Activated CD8-positive, alpha-beta memory T cell treated with anti-CD3 and anti-CD28 coated beads, Interleukin-2, amount 10 ng/mL, durations not matched to agents 7 days and 5 days (primary cell): ENCODE measurements around the gene NFIB. TPM values are rescaled to one million over a fixed set of nuclear protein-coding genes. Genes with fewer than 3 reads are reported as not detected.

Source experiments
- ATAC-seq: fragments of 150-1000 bp; cut with Tn5 transposase; one replicate; pipeline ENCODE4 v1.10.0; 2021; ENCODE audit warnings: moderate library complexity
- CTCF ChIA-PET: fragments of 350-600 bp; sonication (Branson Sonifier 250); formaldehyde crosslinking; loops from one replicate; lab custom pipeline; 2021; ENCODE audit warnings: antibody characterized with exemption; lab: Charles Lee
- DNase-seq: peaks from one replicate; pipeline ENCODE4 v3.0.0-alpha.2; 2020
- H3K27ac Mint-ChIP-seq: one replicate; pipeline ENCODE4 v1.8.0; 2021; ENCODE audit warnings: mild to moderate bottlenecking, mixed read lengths
- H3K27me3 Mint-ChIP-seq: one replicate; pipeline ENCODE4 v1.8.0; 2021; ENCODE audit warnings: mixed read lengths
- H3K36me3 Mint-ChIP-seq: one replicate; pipeline ENCODE4 v1.8.0; 2021; ENCODE audit warnings: mild to moderate bottlenecking, mixed read lengths
- H3K4me1 Mint-ChIP-seq: one replicate; pipeline ENCODE4 v1.8.0; 2021; ENCODE audit warnings: mixed read lengths
- H3K4me3 Mint-ChIP-seq: one replicate; pipeline ENCODE4 v1.8.0; 2021; ENCODE audit warnings: mild to moderate bottlenecking, moderate library complexity, mixed read lengths
- H3K9me3 Mint-ChIP-seq: one replicate; pipeline ENCODE4 v1.8.0; 2022; ENCODE audit warnings: low read depth, mixed read lengths
- total RNA-seq, 2 experiments: library from RNA; stranded (reverse); gene quantifications; one replicate each; pipeline ENCODE4 v1.2.3, GENCODE V29; 2021

NFIB gene
- total RNA-seq, 2 experiments from 2014 or later, result not detected

- ATAC-seq, result no peak
Observed at GRCh38 chr9:14261616-14262015, 52.3 kb downstream of the NFIB start.

GRCh38 chr9:14260101-14260500 is 53.8 kb downstream of the NFIB start:
- no peaks in the 10 kb centered on the region for H3K9me3 Mint-ChIP-seq
- H3K4me1 Mint-ChIP-seq, result no peaks in the 10 kb centered on the region
- H3K27me3 Mint-ChIP-seq, result peaks cover 2% of the 10 kb centered on the region
- DNase-seq (no peak), ATAC-seq (no peak)
- no peak overlapping the region for H3K4me3 Mint-ChIP-seq
- no peak overlapping the region for H3K27ac Mint-ChIP-seq
- no peaks in the 10 kb centered on the region for H3K36me3 Mint-ChIP-seq
- CTCF ChIA-PET, result no interaction called here

More at GRCh38 chr9:14261616-14262015, 52.3 kb downstream of the NFIB start:
- Mint-ChIP-seq H3K27ac (no peak overlapping the region), H3K9me3 (no peaks in the 10 kb centered on the region), H3K4me1 (no peaks in the 10 kb centered on the region), H3K4me3 (no peak overlapping the region), H3K27me3 (no peaks in the 10 kb centered on the region), H3K36me3 (no peaks in the 10 kb centered on the region)
- CTCF ChIA-PET, result no interaction called here
- no peak for DNase-seq

GRCh38 chr9:14258660-14259239 is 55.2 kb downstream of the NFIB start:
- Mint-ChIP-seq H3K4me3 (no peak overlapping the region), H3K27me3 (peaks cover 4% of the 10 kb centered on the region), H3K36me3 (no peaks in the 10 kb centered on the region), H3K27ac (no peak overlapping the region), H3K9me3 (no peaks in the 10 kb centered on the region), H3K4me1 (no peaks in the 10 kb centered on the region)
- ATAC-seq (no peak), DNase-seq (no peak)
- CTCF ChIA-PET, result no interaction called here

GRCh38 chr9:14258156-14258555 is 55.8 kb downstream of the NFIB start:
- Mint-ChIP-seq H3K9me3 (no peaks in the 10 kb centered on the region), H3K36me3 (no peaks in the 10 kb centered on the region), H3K27me3 (peaks cover 4% of the 10 kb centered on the region), H3K4me3 (no peak overlapping the region), H3K4me1 (no peaks in the 10 kb centered on the region), H3K27ac (no peak overlapping the region)
- CTCF ChIA-PET, result no interaction called here
- no peak for DNase-seq
- no peak for ATAC-seq

GRCh38 chr9:14256588-14256987 is 57.4 kb downstream of the NFIB start:
- Mint-ChIP-seq H3K9me3 (no peaks in the 10 kb centered on the region), H3K27me3 (peaks cover 4% of the 10 kb centered on the region), H3K4me3 (no peak overlapping the region), H3K36me3 (no peaks in the 10 kb centered on the region), H3K27ac (no peak overlapping the region), H3K4me1 (no peaks in the 10 kb centered on the region)
- no peak for DNase-seq
- ATAC-seq, result no peak
- CTCF ChIA-PET, result no interaction called here

- CTCF ChIA-PET, result no interaction called here
- Mint-ChIP-seq H3K27me3 (peaks cover 4% of the 10 kb centered on the region), H3K4me1 (no peaks in the 10 kb centered on the region), H3K36me3 (no peaks in the 10 kb centered on the region), H3K4me3 (no peak overlapping the region), H3K27ac (no peak overlapping the region), H3K9me3 (no peaks in the 10 kb centered on the region)
- no peak for ATAC-seq
- DNase-seq, result no peak
Observed at GRCh38 chr9:14251154-14252071, 62.5 kb downstream of the NFIB start.

- DNase-seq (no peak), ATAC-seq (no peak)
- peaks cover 4% of the 10 kb centered on the region for H3K27me3 Mint-ChIP-seq
- H3K4me1 Mint-ChIP-seq, result no peaks in the 10 kb centered on the region
- CTCF ChIA-PET, result no interaction called here
- no peaks in the 10 kb centered on the region for H3K36me3 Mint-ChIP-seq
- no peak overlapping the region for H3K27ac Mint-ChIP-seq
- no peak overlapping the region for H3K4me3 Mint-ChIP-seq
- H3K9me3 Mint-ChIP-seq, result no peaks in the 10 kb centered on the region
Observed at GRCh38 chr9:14250794-14251153, 63.2 kb downstream of the NFIB start.

- H3K27ac Mint-ChIP-seq, result no peak overlapping the region
- H3K36me3 Mint-ChIP-seq, result no peaks in the 10 kb centered on the region
- no peaks in the 10 kb centered on the region for H3K27me3 Mint-ChIP-seq
- DNase-seq, result no peak
- ATAC-seq, result no peak
- no peaks in the 10 kb centered on the region for H3K4me1 Mint-ChIP-seq
- no peaks in the 10 kb centered on the region for H3K9me3 Mint-ChIP-seq
- H3K4me3 Mint-ChIP-seq, result no peak overlapping the region
- CTCF ChIA-PET, result no interaction called here
Observed at GRCh38 chr9:14249527-14249926, 64.4 kb downstream of the NFIB start.

GRCh38 chr9:14248149-14248548 is 65.8 kb downstream of the NFIB start:
- Mint-ChIP-seq H3K4me3 (no peak overlapping the region), H3K36me3 (no peaks in the 10 kb centered on the region), H3K4me1 (no peaks in the 10 kb centered on the region), H3K27me3 (no peaks in the 10 kb centered on the region), H3K9me3 (no peaks in the 10 kb centered on the region), H3K27ac (no peak overlapping the region)
- DNase-seq (no peak), ATAC-seq (no peak)
- CTCF ChIA-PET, result no interaction called here

GRCh38 chr9:14247577-14247976 is 66.4 kb downstream of the NFIB start:
- Mint-ChIP-seq H3K4me1 (no peaks in the 10 kb centered on the region), H3K27me3 (no peaks in the 10 kb centered on the region), H3K9me3 (no peaks in the 10 kb centered on the region), H3K27ac (no peak overlapping the region), H3K36me3 (no peaks in the 10 kb centered on the region), H3K4me3 (no peak overlapping the region)
- ATAC-seq (no peak), DNase-seq (no peak)
- CTCF ChIA-PET, result no interaction called here

- CTCF ChIA-PET, result no interaction called here
- no peak overlapping the region for H3K27ac Mint-ChIP-seq
- no peaks in the 10 kb centered on the region for H3K9me3 Mint-ChIP-seq
- no peaks in the 10 kb centered on the region for H3K27me3 Mint-ChIP-seq
- ATAC-seq (no peak), DNase-seq (no peak)
- no peaks in the 10 kb centered on the region for H3K36me3 Mint-ChIP-seq
- H3K4me3 Mint-ChIP-seq, result no peak overlapping the region
- H3K4me1 Mint-ChIP-seq, result no peaks in the 10 kb centered on the region
Observed at GRCh38 chr9:14246951-14247350, 67.0 kb downstream of the NFIB start.

GRCh38 chr9:14245901-14246525 is 67.9 kb downstream of the NFIB start:
- Mint-ChIP-seq H3K4me1 (no peaks in the 10 kb centered on the region), H3K9me3 (no peaks in the 10 kb centered on the region), H3K27me3 (no peaks in the 10 kb centered on the region), H3K4me3 (no peak overlapping the region), H3K36me3 (no peaks in the 10 kb centered on the region), H3K27ac (no peak overlapping the region)
- no peak for ATAC-seq
- DNase-seq, result no peak
- CTCF ChIA-PET, result no interaction called here

- H3K9me3 Mint-ChIP-seq, result no peaks in the 10 kb centered on the region
- no peak for DNase-seq
- no peak overlapping the region for H3K27ac Mint-ChIP-seq
- no peak overlapping the region for H3K4me3 Mint-ChIP-seq
- CTCF ChIA-PET, result no interaction called here
- no peaks in the 10 kb centered on the region for H3K27me3 Mint-ChIP-seq
- H3K36me3 Mint-ChIP-seq, result no peaks in the 10 kb centered on the region
- H3K4me1 Mint-ChIP-seq, result no peaks in the 10 kb centered on the region
- ATAC-seq, result no peak
Observed at GRCh38 chr9:14243514-14244042, 70.4 kb downstream of the NFIB start.
